ENCODE data around the gene MLLT10. TPM values are rescaled to one million over a fixed set of nuclear protein-coding genes. Genes with fewer than 3 reads are reported as not detected.

Gene MLLT10
- polyA plus RNA-seq, 4 donors: 8.9 to 34.3 (median 13.4) TPM

Other genes with a start within 250 kb of the MLLT10 start
- 1 to 10 TPM in 1 of 4 donors, under 1 TPM in 1, not detected in 2; 0.13 to 1.2 TPM for gene SKIDA1, start 8.6 kb upstream of the MLLT10 start, polyA plus RNA-seq

Measured in small intestine (tissue), 4 donors.